UCSD-AML1 (cell line): Measurements from ENCODE around the gene TLE6.
"Not testable (repeated sequence)": the region's sequence is repeated elsewhere in the genome, so short reads cannot be mapped to it uniquely, and the experiment has no call there.

ENCODE experiments used
- DNase-seq: peaks from one replicate; lab custom pipeline; 2025; ENCODE audit not compliant: unreplicated experiment; lab: John Stamatoyannopoulos, UW

The TLE6 gene

DNA sequence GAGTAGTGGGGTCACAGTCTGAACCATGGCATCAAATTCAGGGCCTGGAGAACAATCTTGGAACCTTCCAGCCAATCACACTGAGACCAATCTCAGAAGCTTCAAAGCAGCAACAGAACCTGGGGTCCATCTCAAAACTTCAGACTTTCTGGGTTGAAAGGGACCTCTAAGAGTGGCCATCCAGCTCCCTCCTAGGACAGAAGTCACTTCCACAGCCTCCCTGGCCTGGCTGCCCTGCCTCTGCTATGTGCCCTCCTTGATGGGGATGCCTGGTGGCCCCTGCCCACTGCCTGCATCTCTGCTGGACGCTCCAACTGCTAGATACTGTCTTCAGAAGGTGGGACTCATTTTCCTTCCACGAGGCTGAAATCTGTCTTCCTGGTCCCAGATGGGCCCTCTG is 49.9 kb downstream of the TLE6 start:
- DNase-seq, result no peak

GRCh38 chr19:3027981-3028304 is 50.6 kb downstream of the TLE6 start:
- no peak for DNase-seq

- DNase-seq, result no peak
These were observed 51.1 kb downstream of the TLE6 start for GRCh38 chr19:3028305-3029064.

DNA sequence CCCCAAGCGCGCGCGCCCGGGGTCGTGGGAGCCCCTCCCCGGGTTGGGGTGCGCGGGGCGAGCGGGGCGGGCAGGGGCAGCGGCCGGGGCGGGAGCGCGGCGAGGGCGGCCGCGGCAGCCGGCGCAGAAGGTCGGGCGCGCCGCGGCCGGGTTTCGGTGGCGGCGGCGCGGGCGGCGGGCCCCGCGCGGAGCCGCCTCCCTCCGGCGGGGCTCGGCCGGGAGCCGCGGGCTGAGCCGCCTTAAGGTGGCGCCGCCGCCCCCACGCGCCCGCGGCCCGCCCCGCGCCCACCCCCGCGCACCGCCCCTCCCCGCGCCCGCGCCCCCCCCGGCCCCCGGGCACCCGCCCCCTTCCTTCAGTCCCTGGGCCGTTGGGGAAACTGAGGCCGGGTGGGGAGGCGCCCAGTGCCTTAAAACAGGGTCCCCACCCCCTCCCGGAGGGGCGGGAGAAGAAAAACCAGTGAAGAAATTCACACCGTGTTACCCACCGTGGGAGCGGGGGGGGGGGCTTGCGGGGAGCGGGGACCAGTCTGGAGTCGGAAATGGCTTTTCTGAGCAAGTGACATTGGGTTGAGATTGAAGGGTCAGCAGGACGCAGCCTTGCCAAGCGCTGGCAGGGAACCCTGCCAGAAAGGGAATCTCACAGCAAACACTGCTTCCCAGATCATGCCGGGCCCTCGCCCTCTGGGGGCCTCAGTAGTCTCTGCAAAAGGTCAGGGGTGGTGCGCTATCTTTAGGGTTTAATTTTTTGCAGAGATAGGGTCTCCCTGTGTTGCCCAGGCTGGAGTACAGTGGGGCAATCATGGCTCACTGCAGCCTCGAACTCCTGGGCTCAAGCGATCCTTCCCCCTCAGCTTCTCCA is 51.9 kb downstream of the TLE6 start, which contains the start of gene TLE2:
Gene TLE2 (minus strand): TSS at position 216 of the 859 bp plus-strand sequence. CDS start 376 bp downstream, outside the sequence.
- DNase-seq, result no peak

GRCh38 chr19:3031607-3031867 is 54.2 kb downstream of the TLE6 start:
- no peak for DNase-seq

GRCh38 chr19:3033595-3034405 is 56.4 kb downstream of the TLE6 start:
- no peak for DNase-seq

- no peak for DNase-seq
These were observed 57.0 kb downstream of the TLE6 start for GRCh38 chr19:3034406-3034655.

DNA sequence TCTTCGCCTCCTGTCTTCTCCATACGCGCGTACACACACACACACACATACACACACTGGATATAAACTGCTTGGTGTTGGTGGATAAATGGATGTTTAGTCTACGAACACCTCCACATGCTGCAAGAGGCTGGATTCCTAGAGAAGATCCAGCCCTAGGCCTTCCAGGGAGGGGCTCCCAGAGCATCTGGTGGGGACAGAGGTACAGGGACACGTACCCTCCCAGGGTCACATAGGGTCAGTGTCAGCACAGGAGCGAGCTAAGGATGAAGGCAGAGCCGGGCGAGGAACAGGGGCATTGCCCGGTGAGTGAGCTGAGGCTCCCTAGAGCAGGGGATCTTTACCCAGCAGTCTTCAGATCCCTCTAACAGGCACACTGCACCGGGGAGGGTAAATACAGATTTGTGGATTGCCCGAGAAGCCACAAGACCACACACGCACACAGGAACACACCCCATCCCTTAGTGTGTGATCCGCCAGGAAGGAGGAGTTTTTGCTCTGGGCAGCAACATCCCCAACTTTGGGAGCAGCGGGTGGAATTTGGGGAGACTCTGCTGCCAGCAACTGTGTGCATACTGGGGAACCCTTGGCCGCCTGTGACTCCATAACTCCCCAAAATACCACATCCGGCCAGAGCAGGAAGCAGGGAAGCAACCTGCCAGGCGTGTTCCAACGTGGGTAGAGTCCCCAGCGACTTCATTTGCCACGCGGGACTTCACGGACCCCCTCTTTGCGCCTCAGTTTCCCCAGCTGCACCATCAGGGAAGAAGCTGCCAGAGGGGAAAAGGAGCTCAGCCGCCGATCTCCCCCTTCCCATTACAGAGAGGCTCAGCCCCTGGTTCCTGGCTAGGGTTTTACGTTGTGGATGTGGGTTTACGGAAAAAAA is 57.5 kb downstream of the TLE6 start:
- peak; percentile 66 for DNase-seq

GRCh38 chr19:3035542-3036118 is 58.3 kb downstream of the TLE6 start:
- peak; percentile 94 for DNase-seq

- peak; percentile 82 for DNase-seq
These were observed 59.0 kb downstream of the TLE6 start for GRCh38 chr19:3036119-3036976.

DNA sequence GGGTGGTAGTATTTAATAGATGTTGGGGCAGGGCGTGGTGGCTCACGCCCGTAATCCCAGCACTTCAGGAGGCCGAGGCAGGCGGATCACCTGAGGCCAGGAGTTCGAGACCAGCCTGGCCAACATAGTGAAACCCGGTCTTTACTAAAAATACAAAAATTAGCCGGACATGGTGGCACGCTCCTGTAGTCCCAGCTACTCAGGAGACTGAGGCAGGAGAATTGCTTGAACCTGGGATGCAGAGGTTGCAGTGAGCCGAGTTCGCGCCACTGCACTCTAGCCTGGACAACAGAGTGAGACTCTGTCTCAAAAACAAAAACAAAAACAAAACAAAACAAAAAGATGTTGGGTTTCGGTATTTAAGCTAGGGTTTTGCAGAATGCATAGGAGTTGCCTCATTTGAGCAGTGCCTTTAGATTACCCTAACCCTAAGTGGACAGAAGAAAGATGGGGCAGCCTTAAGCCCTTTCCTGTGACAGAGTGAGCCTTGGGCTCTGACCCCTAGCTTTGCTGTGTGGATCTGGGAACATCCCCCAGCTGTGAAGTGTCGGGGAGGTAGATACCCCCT is 59.7 kb downstream of the TLE6 start:
- DNase-seq, result not testable (repeated sequence)

- no peak for DNase-seq
These were observed 60.9 kb downstream of the TLE6 start for GRCh38 chr19:3038214-3038613.

GRCh38 chr19:3039125-3039524 is 61.8 kb downstream of the TLE6 start:
- DNase-seq, result no peak

GRCh38 chr19:3039641-3040077 is 62.3 kb downstream of the TLE6 start:
- no peak for DNase-seq

DNA sequence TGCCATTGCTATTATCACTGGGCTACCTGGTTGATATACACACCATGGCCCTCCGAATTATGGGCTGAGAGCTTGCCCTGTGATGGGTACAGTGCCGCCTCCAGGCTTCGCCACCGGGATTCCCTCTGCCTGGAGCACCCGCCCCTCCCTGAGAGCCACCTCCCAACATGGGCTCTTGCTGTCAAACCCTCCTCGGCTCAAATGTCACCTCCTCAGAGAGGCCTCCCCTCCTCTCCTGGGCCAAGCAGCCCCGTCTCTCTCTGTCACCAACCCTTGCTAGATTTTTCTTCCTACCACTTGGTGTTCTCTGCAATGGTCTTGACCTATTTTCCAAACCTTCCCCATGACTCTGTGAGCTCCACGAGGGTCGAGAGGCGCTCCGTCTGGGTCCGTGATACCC is 64.0 kb downstream of the TLE6 start:
- no peak for DNase-seq

- no peak for DNase-seq
These were observed 64.6 kb downstream of the TLE6 start for GRCh38 chr19:3041761-3042620.

DNA sequence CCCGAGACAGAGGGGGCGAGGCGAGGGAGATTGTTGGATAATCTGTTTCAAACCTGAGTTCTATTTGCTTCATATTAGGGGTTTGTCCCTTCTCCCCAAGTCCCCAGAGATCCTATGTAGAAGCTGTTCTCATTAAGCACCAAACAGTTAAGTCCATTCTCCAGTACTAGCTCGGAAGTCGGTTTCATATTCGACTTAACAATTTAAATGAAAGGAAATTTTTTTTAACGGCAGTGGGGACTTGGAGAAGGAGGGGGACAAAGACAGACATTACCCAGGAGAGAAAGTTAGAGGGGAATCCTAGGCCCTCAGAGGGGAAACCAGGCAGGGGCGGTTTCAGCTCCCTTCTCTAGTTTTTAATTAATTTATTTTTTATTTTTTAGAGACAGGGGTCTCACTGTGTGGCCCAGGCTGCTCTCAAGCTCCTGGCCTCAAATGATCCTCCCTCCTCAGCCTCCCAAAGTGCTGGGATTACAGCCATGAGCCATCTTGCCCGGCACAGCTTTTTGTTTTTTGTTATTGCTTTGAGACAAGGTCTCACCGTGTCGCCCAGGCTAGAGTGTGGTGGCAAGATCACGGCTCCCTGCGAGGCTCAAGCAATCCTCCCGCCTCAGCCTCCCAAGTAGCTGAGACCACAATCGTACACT is 65.4 kb downstream of the TLE6 start:
- no peak for DNase-seq
